IPS-15b (cell line): Measurements from ENCODE around the gene SHKBP1.
"Not testable (repeated sequence)": the region's sequence is repeated elsewhere in the genome, so short reads cannot be mapped to it uniquely, and the experiment has no call there.

Source experiments
- H3K27me3 ChIP-seq: one replicate; pipeline ENCODE4 v1.6.1; 2013; ENCODE audit warnings: low read length; ENCODE audit not compliant: control insufficient read depth, insufficient read depth
- H3K36me3 ChIP-seq: one replicate; pipeline ENCODE4 v1.6.1; 2013; ENCODE audit warnings: low read length; ENCODE audit not compliant: control insufficient read depth, insufficient read depth
- H3K4me1 ChIP-seq: one replicate; pipeline ENCODE4 v1.6.1; 2013; ENCODE audit warnings: mild to moderate bottlenecking, low read length; ENCODE audit not compliant: control insufficient read depth, insufficient read depth
- H3K4me3 ChIP-seq: one replicate; pipeline ENCODE4 v1.5.1; 2013; ENCODE audit warnings: low read depth, low read length
- H3K9ac ChIP-seq: one replicate; pipeline ENCODE4 v1.6.1; 2013; ENCODE audit warnings: low read depth, mild to moderate bottlenecking, low read length
- H3K9me3 ChIP-seq: one replicate; pipeline ENCODE4 v1.6.1; 2013; ENCODE audit warnings: mild to moderate bottlenecking, low read length; ENCODE audit not compliant: control insufficient read depth, insufficient read depth

SHKBP1 gene

DNA sequence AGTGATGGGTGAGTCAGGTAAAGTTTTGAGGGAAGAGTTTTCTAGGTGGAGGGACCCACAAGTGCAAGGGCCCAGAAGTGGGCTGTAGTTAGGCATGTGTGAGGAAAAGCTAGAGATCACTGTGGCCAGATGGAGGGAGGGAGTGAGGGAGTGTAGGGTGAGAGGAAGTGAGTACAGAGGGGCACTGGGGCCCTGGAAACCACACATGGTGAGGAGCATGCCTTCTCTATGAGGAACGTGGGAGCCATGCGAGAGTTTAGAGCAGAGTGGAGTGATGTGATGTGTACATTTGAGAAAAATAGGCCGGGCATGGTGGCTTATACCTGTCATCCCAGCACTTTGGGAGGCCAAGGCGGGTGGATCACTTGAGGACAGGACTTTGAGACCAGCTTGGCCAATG is 14.7 kb upstream of the SHKBP1 start:
- no peak overlapping the region for H3K9ac ChIP-seq
- peaks cover 37% of the 10 kb centered on the region for H3K27me3 ChIP-seq
- no peak overlapping the region for H3K4me3 ChIP-seq
- no peaks in the 10 kb centered on the region for H3K4me1 ChIP-seq
- no peaks in the 10 kb centered on the region for H3K36me3 ChIP-seq
- H3K9me3 ChIP-seq = no peaks in the 10 kb centered on the region

GRCh38 chr19:40564535-40564934 is 12.1 kb upstream of the SHKBP1 start:
- H3K4me1 ChIP-seq, H3K9me3 ChIP-seq, H3K9ac ChIP-seq, H3K36me3 ChIP-seq, H3K4me3 ChIP-seq: not testable (repeated sequence)
- H3K27me3 ChIP-seq = peaks cover 59% of the 10 kb centered on the region

DNA sequence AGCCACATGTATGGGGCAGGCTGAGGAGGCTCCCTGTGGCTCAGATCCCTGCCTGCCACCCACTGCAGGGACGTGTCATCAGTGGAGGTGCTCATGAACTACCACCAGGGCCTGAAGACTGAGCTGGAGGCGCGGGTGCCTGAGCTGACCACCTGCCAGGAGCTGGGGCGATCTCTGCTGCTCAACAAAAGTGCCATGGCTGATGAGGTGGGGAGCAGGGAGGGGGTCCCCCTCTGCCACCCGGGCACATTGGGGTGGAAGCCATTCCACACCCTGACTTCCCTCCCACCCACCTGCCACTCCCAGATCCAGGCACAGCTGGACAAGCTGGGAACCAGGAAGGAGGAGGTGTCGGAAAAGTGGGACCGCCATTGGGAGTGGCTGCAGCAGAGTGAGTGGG is 11.3 kb upstream of the SHKBP1 start:
- H3K9me3 ChIP-seq = no peaks in the 10 kb centered on the region
- peaks cover 66% of the 10 kb centered on the region for H3K27me3 ChIP-seq
- H3K9ac ChIP-seq = no peak overlapping the region
- no peak overlapping the region for H3K4me3 ChIP-seq
- no peaks in the 10 kb centered on the region for H3K4me1 ChIP-seq
- no peaks in the 10 kb centered on the region for H3K36me3 ChIP-seq

DNA sequence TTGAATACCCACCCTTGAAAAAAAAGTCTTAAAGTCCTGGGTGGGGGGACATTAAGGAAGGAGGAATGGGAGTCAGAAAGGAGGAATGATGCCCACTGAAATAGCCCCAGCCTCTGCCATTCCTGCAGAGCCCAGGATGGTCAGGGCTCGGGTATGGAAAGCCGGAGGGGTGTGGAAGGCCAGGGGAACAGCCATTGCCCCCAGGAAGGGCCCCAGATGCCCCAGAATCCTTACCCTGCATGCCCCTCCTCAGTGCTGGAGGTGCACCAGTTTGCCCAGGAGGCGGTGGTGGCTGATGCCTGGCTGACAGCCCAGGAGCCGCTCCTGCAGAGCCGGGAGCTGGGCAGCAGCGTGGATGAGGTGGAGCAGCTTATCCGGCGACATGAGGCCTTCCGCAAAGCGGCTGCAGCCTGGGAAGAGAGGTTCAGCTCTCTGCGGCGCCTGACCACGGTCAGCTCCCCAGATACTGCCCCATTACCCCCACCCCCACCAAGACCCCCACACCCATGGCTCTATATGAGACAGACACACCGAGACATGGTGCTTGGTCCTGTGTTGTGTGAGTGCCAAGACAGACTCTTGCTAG is 10.7 kb upstream of the SHKBP1 start:
- Histone ChIP-seq H3K9ac (no peak overlapping the region), H3K4me3 (no peak overlapping the region), H3K27me3 (peaks cover 64% of the 10 kb centered on the region), H3K36me3 (no peaks in the 10 kb centered on the region), H3K9me3 (no peaks in the 10 kb centered on the region), H3K4me1 (no peaks in the 10 kb centered on the region)

GRCh38 chr19:40567040-40567749 is 9.5 kb upstream of the SHKBP1 start:
- Histone ChIP-seq H3K9ac (no peak overlapping the region), H3K36me3 (no peaks in the 10 kb centered on the region), H3K9me3 (no peaks in the 10 kb centered on the region), H3K4me1 (no peaks in the 10 kb centered on the region), H3K27me3 (peaks cover 65% of the 10 kb centered on the region), H3K4me3 (peak overlapping the region; percentile 49)

DNA sequence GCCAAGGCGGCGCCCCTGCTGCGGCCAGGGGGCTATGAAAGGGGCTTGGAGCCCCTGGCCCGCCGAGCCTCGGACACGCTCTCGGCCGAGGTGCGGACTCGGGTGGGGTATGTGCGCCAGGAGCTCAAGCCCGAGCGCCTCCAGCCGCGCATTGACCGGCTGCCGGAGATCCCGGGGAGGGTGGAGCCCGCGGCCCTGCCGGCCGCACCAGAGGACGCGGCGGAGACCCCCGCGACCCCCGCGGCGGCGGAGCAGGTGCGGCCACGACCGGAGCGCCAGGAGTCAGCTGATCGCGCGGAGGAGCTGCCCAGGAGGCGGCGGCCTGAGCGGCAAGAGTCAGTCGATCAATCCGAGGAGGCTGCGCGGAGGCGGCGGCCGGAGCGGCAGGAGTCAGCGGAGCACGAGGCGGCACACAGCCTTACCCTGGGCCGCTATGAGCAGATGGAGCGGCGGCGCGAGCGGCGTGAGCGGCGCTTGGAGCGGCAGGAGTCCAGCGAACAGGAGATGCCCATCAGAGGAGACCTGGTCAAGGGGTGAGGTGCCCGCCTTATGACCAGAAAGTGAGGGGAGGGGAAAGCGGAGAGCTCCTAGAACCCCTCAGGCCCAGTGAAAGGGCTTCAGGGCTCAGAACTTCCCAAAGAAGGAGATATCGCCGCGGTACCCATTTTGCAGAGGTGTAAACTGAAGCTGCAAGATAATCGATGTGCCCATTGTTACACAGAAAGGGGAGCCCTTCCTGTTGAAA is 8.8 kb upstream of the SHKBP1 start:
- Histone ChIP-seq H3K4me1 (no peaks in the 10 kb centered on the region), H3K4me3 (peak overlapping the region; percentile 49), H3K36me3 (no peaks in the 10 kb centered on the region), H3K9me3 (no peaks in the 10 kb centered on the region), H3K9ac (no peak overlapping the region), H3K27me3 (peaks cover 64% of the 10 kb centered on the region)

DNA sequence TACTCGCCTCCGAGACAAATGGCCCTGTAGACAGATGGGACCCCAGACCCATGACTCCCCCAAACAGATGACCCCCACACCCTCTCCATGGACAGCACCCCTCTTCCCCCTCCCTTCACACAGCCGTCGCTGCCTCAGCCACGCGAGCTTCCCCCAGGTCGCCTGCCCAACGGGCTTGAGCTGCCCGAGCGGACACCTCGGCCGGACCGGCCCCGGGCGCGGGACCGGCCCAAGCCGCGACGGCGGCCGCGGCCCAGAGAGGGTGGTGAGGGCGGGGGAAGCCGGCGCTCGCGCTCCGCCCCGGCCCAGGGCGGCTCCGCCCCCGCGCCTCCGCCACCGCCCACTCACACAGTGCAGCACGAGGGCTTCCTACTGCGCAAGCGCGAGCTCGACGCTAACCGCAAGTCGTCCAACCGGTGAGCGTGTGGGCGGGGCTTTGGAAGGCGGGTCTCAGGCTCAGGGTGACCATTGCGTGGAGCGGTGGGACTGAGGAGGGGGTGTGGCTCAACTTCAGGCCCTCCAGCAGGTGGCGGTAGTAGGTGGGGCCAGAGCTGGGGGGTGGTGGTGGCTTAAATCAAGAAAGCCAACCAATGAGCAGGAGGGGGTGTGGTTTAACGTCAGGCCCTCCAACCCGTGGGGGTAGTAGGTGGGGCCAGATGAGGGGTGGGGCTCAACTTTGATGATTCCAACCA is 6.2 kb upstream of the SHKBP1 start:
- H3K36me3 ChIP-seq = no peaks in the 10 kb centered on the region
- peaks cover 52% of the 10 kb centered on the region for H3K27me3 ChIP-seq
- H3K9me3 ChIP-seq = no peaks in the 10 kb centered on the region
- no peaks in the 10 kb centered on the region for H3K4me1 ChIP-seq
- H3K9ac ChIP-seq = no peak overlapping the region
- peak overlapping the region; percentile 65 for H3K4me3 ChIP-seq

- Histone ChIP-seq H3K9me3 (no peaks in the 10 kb centered on the region), H3K27me3 (peaks cover 47% of the 10 kb centered on the region), H3K4me1 (no peaks in the 10 kb centered on the region), H3K36me3 (no peaks in the 10 kb centered on the region), H3K9ac (no peak overlapping the region), H3K4me3 (peak overlapping the region; percentile 36)
These were observed 5.7 kb upstream of the SHKBP1 start for GRCh38 chr19:40571005-40571318.

GRCh38 chr19:40571831-40572495 is 4.7 kb upstream of the SHKBP1 start:
- H3K4me3 ChIP-seq = no peak overlapping the region
- H3K27me3 ChIP-seq = peaks cover 37% of the 10 kb centered on the region
- H3K36me3 ChIP-seq = no peaks in the 10 kb centered on the region
- no peak overlapping the region for H3K9ac ChIP-seq
- no peaks in the 10 kb centered on the region for H3K9me3 ChIP-seq
- no peaks in the 10 kb centered on the region for H3K4me1 ChIP-seq

- H3K27me3 ChIP-seq = peaks cover 4% of the 10 kb centered on the region
- H3K4me3 ChIP-seq = peak overlapping the region; percentile 94
- no peaks in the 10 kb centered on the region for H3K9me3 ChIP-seq
- peaks cover 3% of the 10 kb centered on the region for H3K4me1 ChIP-seq
- no peak overlapping the region for H3K9ac ChIP-seq
- H3K36me3 ChIP-seq = peaks cover 3% of the 10 kb centered on the region
These were observed 1.3 kb upstream of the SHKBP1 start for GRCh38 chr19:40575326-40575725.

DNA sequence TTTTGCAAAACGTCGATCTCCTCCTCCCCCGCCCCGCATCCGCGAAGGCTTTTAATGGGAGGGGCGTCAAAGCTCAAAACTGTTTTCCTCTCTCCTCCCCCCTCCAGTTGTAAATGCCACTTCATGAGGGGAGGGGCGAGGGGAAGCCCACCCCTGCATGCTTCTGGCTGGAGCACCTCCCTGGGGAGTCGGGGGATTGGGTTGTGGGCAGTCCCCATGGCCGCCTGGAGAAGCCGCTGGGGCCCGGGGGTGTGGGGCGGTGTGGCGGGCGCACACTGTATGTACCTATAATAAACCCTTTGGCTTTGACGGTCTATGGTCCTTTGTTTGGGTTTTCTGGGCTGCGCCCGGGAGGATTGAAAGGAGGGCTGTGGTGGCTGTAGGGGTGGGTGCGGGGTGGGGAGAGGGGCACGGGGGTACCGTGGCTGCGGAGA is 505 bp upstream of the SHKBP1 start:
- peak overlapping the region; percentile 37 for H3K9ac ChIP-seq

More for the DNA sequence above, 505 bp upstream of the SHKBP1 start:
- Histone ChIP-seq H3K36me3 (peaks cover 7% of the 10 kb centered on the region), H3K4me3 (peak overlapping the region; percentile 94), H3K9me3 (no peaks in the 10 kb centered on the region), H3K27me3 (peaks cover 3% of the 10 kb centered on the region), H3K4me1 (peaks cover 3% of the 10 kb centered on the region)
